Astrocyte (in vitro differentiated cells and primary cell): ENCODE data around the gene TAPBP. TPM values are rescaled to one million over a fixed set of nuclear protein-coding genes. Genes with fewer than 3 reads are reported as not detected.
A peak's percentile ranks its signal among the peaks of the same experiment; 100 is the strongest.

Source experiments
- DNase-seq: peaks from one replicate; pipeline ENCODE4 v3.0.0-alpha.2; 2010; ENCODE audit warnings: low read depth
- FAIRE-seq: peaks from 2 replicates; lab custom pipeline; 2011; peaks lifted over from hg19 to GRCh38; lab: Jason Lieb, UNC
- H2AFZ ChIP-seq: 2 replicates; pipeline ENCODE4 v1.6.0; 2012; ENCODE audit warnings: low read depth, low read length, inconsistent platforms
- H3K27ac ChIP-seq: 2 replicates; pipeline ENCODE4 v1.5.1; 2011; ENCODE audit warnings: low read depth, low read length, inconsistent platforms
- H3K27me3 ChIP-seq: 2 replicates; pipeline ENCODE4 v1.6.0; 2011; ENCODE audit warnings: low read length, inconsistent platforms; ENCODE audit not compliant: insufficient read depth
- H3K36me3 ChIP-seq: 2 replicates; pipeline ENCODE4 v1.5.1; 2011; ENCODE audit warnings: low read length, inconsistent platforms; ENCODE audit not compliant: insufficient read depth
- H3K4me1 ChIP-seq: 2 replicates; pipeline ENCODE4 v1.5.1; 2011; ENCODE audit warnings: low read length, inconsistent platforms; ENCODE audit not compliant: insufficient read depth
- H3K4me2 ChIP-seq: 2 replicates; pipeline ENCODE4 v1.6.0; 2012; ENCODE audit warnings: low read length, inconsistent platforms
- H3K4me3 ChIP-seq: 2 replicates; pipeline ENCODE4 v1.5.1; 2011; ENCODE audit warnings: low read depth, mild to moderate bottlenecking, low read length, inconsistent platforms; ENCODE audit not compliant: insufficient read depth
- H3K79me2 ChIP-seq: 2 replicates; pipeline ENCODE4 v1.6.0; 2012; ENCODE audit warnings: mild to moderate bottlenecking, low read length, inconsistent platforms; ENCODE audit not compliant: insufficient read depth
- H3K9ac ChIP-seq: 2 replicates; pipeline ENCODE4 v1.6.0; 2012; ENCODE audit warnings: mild to moderate bottlenecking, low read length, inconsistent platforms
- H3K9me3 ChIP-seq: 2 replicates; pipeline ENCODE4 v1.5.1; 2012; ENCODE audit warnings: low read depth, mild to moderate bottlenecking, low read length, inconsistent platforms; ENCODE audit not compliant: insufficient read depth
- H4K20me1 ChIP-seq: 2 replicates; pipeline ENCODE4 v1.6.0; 2012; ENCODE audit warnings: low read length, inconsistent platforms; ENCODE audit not compliant: insufficient read depth
- H3K27ac Mint-ChIP-seq: one replicate; pipeline ENCODE4 v1.8.0; 2021; ENCODE audit warnings: mild to moderate bottlenecking, mixed read lengths; ENCODE audit not compliant: unreplicated experiment
- H3K27me3 Mint-ChIP-seq: one replicate; pipeline ENCODE4 v1.8.0; 2021; ENCODE audit warnings: low read depth, mixed read lengths; ENCODE audit not compliant: unreplicated experiment
- H3K36me3 Mint-ChIP-seq: one replicate; pipeline ENCODE4 v1.8.0; 2021; ENCODE audit warnings: low read depth, mixed read lengths; ENCODE audit not compliant: unreplicated experiment
- H3K4me1 Mint-ChIP-seq: one replicate; pipeline ENCODE4 v1.8.0; 2021; ENCODE audit warnings: low read depth, mixed read lengths; ENCODE audit not compliant: unreplicated experiment
- H3K4me3 Mint-ChIP-seq: one replicate; pipeline ENCODE4 v1.8.0; 2021; ENCODE audit warnings: mild to moderate bottlenecking, moderate library complexity, mixed read lengths; ENCODE audit not compliant: unreplicated experiment
- H3K9me3 Mint-ChIP-seq: one replicate; pipeline ENCODE4 v1.8.0; 2021; ENCODE audit warnings: mild to moderate bottlenecking, mixed read lengths; ENCODE audit not compliant: unreplicated experiment
- CTCF ChIP-seq: IDR thresholded peaks from 2 replicates; pipeline ENCODE4 v1.5.1; 2011; ENCODE audit warnings: low read depth, mild to moderate bottlenecking, inconsistent platforms, low read length, moderate library complexity; ENCODE audit not compliant: insufficient read depth
- EZH2 ChIP-seq: IDR thresholded peaks from 2 replicates; pipeline ENCODE4 v1.6.1; 2012; ENCODE audit warnings: mild to moderate bottlenecking, low read length, inconsistent platforms; ENCODE audit not compliant: insufficient read depth
- total RNA-seq: library from RNA; stranded (reverse); gene quantifications from 2 replicates; pipeline ENCODE4 v1.2.1, GENCODE V29; 2021

Gene TAPBP
- total RNA-seq, 1 donor from 2014 or later, result 128 TPM

- Mint-ChIP-seq H3K36me3 (peaks cover 15% of the 10 kb centered on the region), H3K4me3 (peak overlapping the region; percentile 100), H3K4me1 (peaks cover 26% of the 10 kb centered on the region), H3K27ac (peak overlapping the region; percentile 77), H3K9me3 (no peaks in the 10 kb centered on the region), H3K27me3 (no peaks in the 10 kb centered on the region)
- H3K36me3 ChIP-seq, result peaks cover 44% of the 10 kb centered on the region
- no peak for FAIRE-seq
- H2AFZ ChIP-seq, result no peak overlapping the region
- peak overlapping the region; percentile 97 for H3K4me3 ChIP-seq
- H3K27ac ChIP-seq, result no peak overlapping the region
- no peaks in the 10 kb centered on the region for H3K27me3 ChIP-seq
- DNase-seq, result no peak
- peaks cover 49% of the 10 kb centered on the region for H3K4me1 ChIP-seq
- TF ChIP-seq EZH2 (no peak), CTCF (no peak)
- H3K79me2 ChIP-seq, result peaks cover 62% of the 10 kb centered on the region
- peaks cover 63% of the 10 kb centered on the region for H4K20me1 ChIP-seq
- peak overlapping the region; percentile 90 for H3K9ac ChIP-seq
- H3K9me3 ChIP-seq, result no peaks in the 10 kb centered on the region
- peak overlapping the region; percentile 95 for H3K4me2 ChIP-seq
Observed at GRCh38 chr6:33273924-33274902, 39.7 kb downstream of the TAPBP start.

GRCh38 chr6:33273129-33273923 is 40.6 kb downstream of the TAPBP start:
- FAIRE-seq (no peak), DNase-seq (no peak)
- peak overlapping the region; percentile 95 for H3K4me2 ChIP-seq
- no peaks in the 10 kb centered on the region for H3K9me3 ChIP-seq
- peak overlapping the region; percentile 90 for H3K9ac ChIP-seq
- H3K79me2 ChIP-seq, result peaks cover 66% of the 10 kb centered on the region
- peaks cover 15% of the 10 kb centered on the region for H3K36me3 Mint-ChIP-seq
- peaks cover 49% of the 10 kb centered on the region for H3K4me1 ChIP-seq
- H3K27me3 Mint-ChIP-seq, result no peaks in the 10 kb centered on the region
- peak overlapping the region; percentile 95 for H3K27ac ChIP-seq
- no peaks in the 10 kb centered on the region for H3K27me3 ChIP-seq
- peaks cover 45% of the 10 kb centered on the region for H3K36me3 ChIP-seq
- H4K20me1 ChIP-seq, result peaks cover 54% of the 10 kb centered on the region
- no peak overlapping the region for H2AFZ ChIP-seq
- no peaks in the 10 kb centered on the region for H3K9me3 Mint-ChIP-seq
- peak overlapping the region; percentile 100 for H3K4me3 Mint-ChIP-seq
- TF ChIP-seq EZH2 (no peak), CTCF (no peak)
- H3K27ac Mint-ChIP-seq, result peak overlapping the region; percentile 100
- H3K4me1 Mint-ChIP-seq, result peaks cover 26% of the 10 kb centered on the region
- H3K4me3 ChIP-seq, result peak overlapping the region; percentile 97
